CD4-positive, alpha-beta T cell (primary cell): ENCODE measurements around the gene SLC23A2. TPM values are rescaled to one million over a fixed set of nuclear protein-coding genes. Genes with fewer than 3 reads are reported as not detected.

Experiments used
- ATAC-seq: fragments of 200-7000 bp; cut with Tn5 transposase; one replicate; pipeline ENCODE4 v1.10.0; 2022; ENCODE audit warnings: mild to moderate bottlenecking; ENCODE audit not compliant: poor library complexity
- CTCF ChIA-PET: fragments of 350-600 bp; sonication (Branson Sonifier 250); formaldehyde crosslinking; loops from one replicate; lab custom pipeline; 2021; ENCODE audit warnings: antibody characterized with exemption, inconsistent platforms; lab: Charles Lee
- POLR2A ChIA-PET: fragments of 350-600 bp; sonication (Branson Sonifier 250); formaldehyde crosslinking; loops from one replicate; lab custom pipeline; 2021; ENCODE audit warnings: antibody characterized with exemption, inconsistent platforms; lab: Charles Lee
- DNase-seq, 14 experiments: peaks; one replicate each; pipeline ENCODE4 v3.0.0-alpha.2; 2013 to 2020; ENCODE audit warnings: mixed read lengths in 2 of 14
- H3K27ac ChIP-seq, 2 donors: one replicate each; pipeline versions ENCODE4 v1.5.1 to v1.7.0; 2013; ENCODE audit warnings: low read length in 2 of 2, low read depth in 1 of 2, mild to moderate bottlenecking in 1 of 2
- H3K27me3 ChIP-seq, 2 experiments: 1 replicate in 1 of 2; 2 replicates in 1 of 2; pipeline versions ENCODE4 v1.6.1 to v1.7.0; 2013; ENCODE audit warnings: low read length in 2 of 2, control low read depth in 1 of 2, mild to moderate bottlenecking in 1 of 2, moderate library complexity in 1 of 2; ENCODE audit not compliant: insufficient read depth in 2 of 2, control insufficient read depth in 1 of 2
- H3K36me3 ChIP-seq: one replicate; pipeline ENCODE4 v1.6.1; 2013; ENCODE audit warnings: low read length, control low read depth; ENCODE audit not compliant: insufficient read depth
- H3K4me1 ChIP-seq: one replicate; pipeline ENCODE4 v1.6.1; 2013; ENCODE audit warnings: low read length, control low read depth; ENCODE audit not compliant: insufficient read depth
- H3K4me3 ChIP-seq: one replicate; pipeline ENCODE4 v1.5.1; 2013; ENCODE audit warnings: mild to moderate bottlenecking, low read length, moderate library complexity
- H3K9me3 ChIP-seq, 2 experiments: 1 replicate in 1 of 2; 2 replicates in 1 of 2; pipeline versions ENCODE4 v1.6.1 to v1.7.0; 2013; ENCODE audit warnings: low read length in 2 of 2, mild to moderate bottlenecking in 2 of 2, control low read depth in 1 of 2, moderate library complexity in 1 of 2; ENCODE audit not compliant: control insufficient read depth in 1 of 2, insufficient read depth in 1 of 2
- H3K27ac Mint-ChIP-seq: one replicate; pipeline ENCODE4 v1.8.0; 2020; ENCODE audit warnings: mixed read lengths
- H3K27me3 Mint-ChIP-seq: one replicate; pipeline ENCODE4 v1.8.0; 2021; ENCODE audit warnings: mixed read lengths
- H3K36me3 Mint-ChIP-seq: one replicate; pipeline ENCODE4 v1.8.0; 2021; ENCODE audit warnings: low read depth, mixed read lengths
- H3K4me1 Mint-ChIP-seq: one replicate; pipeline ENCODE4 v1.8.0; 2021; ENCODE audit warnings: low read depth, mixed read lengths
- H3K4me3 Mint-ChIP-seq: one replicate; pipeline ENCODE4 v1.8.0; 2020; ENCODE audit warnings: mild to moderate bottlenecking, mixed read lengths
- H3K9me3 Mint-ChIP-seq: one replicate; pipeline ENCODE4 v1.8.0; 2020; ENCODE audit warnings: mixed read lengths
- CTCF ChIP-seq: fragments of 200-600 bp; IDR thresholded peaks from one replicate; pipeline ENCODE4 v1.8.0; 2022; ENCODE audit warnings: antibody characterized with exemption, mild to moderate bottlenecking
- intact Hi-C, 2 experiments: fragments of 100-400 bp; cut with DNase I in 1 of 2; cut with micrococcal nuclease in 1 of 2; formaldehyde crosslinking; loops; one replicate each; pipeline versions ENCODE4 v1.15.1 to v1.9.0; 2023 to 2025; cut with DNase I, micrococcal nuclease
- total RNA-seq, 174 experiments: library from RNA in 2 of 174; stranded (reverse) in 2 of 174; gene quantifications; one replicate each; pipeline ENCODE4 v1.2.3 and lab custom pipeline; 2021 to 2026

SLC23A2 gene
- total RNA-seq, 2 experiments from 2014 or later, result 22.8 to 23.0 TPM

GRCh38 chr20:4885877-4886276, 115.4 kb downstream of the SLC23A2 start:
- Histone ChIP-seq H3K36me3 (peaks cover 50% of the 10 kb centered on the region), H3K27ac (no peak overlapping the region), H3K9me3 (no peaks in the 10 kb centered on the region), H3K27me3 (no peaks in the 10 kb centered on the region), H3K4me1 (no peaks in the 10 kb centered on the region), H3K4me3 (no peak overlapping the region)
- no peaks in the 10 kb centered on the region for H3K9me3 Mint-ChIP-seq
- DNase-seq (no peak), ATAC-seq (no peak)
- no peak overlapping the region for H3K4me3 Mint-ChIP-seq
- no peaks in the 10 kb centered on the region for H3K27me3 Mint-ChIP-seq
- POLR2A ChIA-PET, result no interaction called here
- TF ChIP-seq CTCF, result no peak
- CTCF ChIA-PET, result no interaction called here
- peaks cover 87% of the 10 kb centered on the region for H3K36me3 Mint-ChIP-seq
- no peaks in the 10 kb centered on the region for H3K4me1 Mint-ChIP-seq
- intact Hi-C loops, result no loop called here
- H3K27ac Mint-ChIP-seq, result no peak overlapping the region

GRCh38 chr20:4883546-4883945, 117.8 kb downstream of the SLC23A2 start:
- ChIA-PET CTCF (no interaction called here), POLR2A (no interaction called here)
- H3K27me3 ChIP-seq, result no peaks in the 10 kb centered on the region
- H3K9me3 ChIP-seq, result no peaks in the 10 kb centered on the region
- no peaks in the 10 kb centered on the region for H3K9me3 Mint-ChIP-seq
- peaks cover 86% of the 10 kb centered on the region for H3K36me3 Mint-ChIP-seq
- no peaks in the 10 kb centered on the region for H3K4me1 ChIP-seq
- intact Hi-C loops, result no loop called here
- no peaks in the 10 kb centered on the region for H3K27me3 Mint-ChIP-seq
- H3K36me3 ChIP-seq, result peaks cover 43% of the 10 kb centered on the region
- ATAC-seq (no peak), DNase-seq (no peak)
- no peak for TF ChIP-seq CTCF
- H3K4me3 ChIP-seq, result no peak overlapping the region
- H3K4me1 Mint-ChIP-seq, result no peaks in the 10 kb centered on the region
- H3K27ac Mint-ChIP-seq, result no peak overlapping the region
- H3K27ac ChIP-seq, result no peak overlapping the region
- no peak overlapping the region for H3K4me3 Mint-ChIP-seq

GRCh38 chr20:4883051-4883450, 118.3 kb downstream of the SLC23A2 start:
- POLR2A ChIA-PET, result no interaction called here
- H3K4me3 Mint-ChIP-seq, result no peak overlapping the region
- H3K4me3 ChIP-seq, result no peak overlapping the region
- intact Hi-C loops, result no loop called here
- DNase-seq, result no peak
- no peaks in the 10 kb centered on the region for H3K4me1 ChIP-seq
- ATAC-seq, result no peak
- CTCF ChIA-PET, result no interaction called here
- H3K9me3 Mint-ChIP-seq, result no peaks in the 10 kb centered on the region
- H3K36me3 ChIP-seq, result peaks cover 41% of the 10 kb centered on the region
- no peak for TF ChIP-seq CTCF
- H3K27ac ChIP-seq, result no peak overlapping the region
- no peaks in the 10 kb centered on the region for H3K9me3 ChIP-seq
- no peaks in the 10 kb centered on the region for H3K4me1 Mint-ChIP-seq
- H3K27ac Mint-ChIP-seq, result no peak overlapping the region
- H3K27me3 ChIP-seq, result no peaks in the 10 kb centered on the region
- H3K27me3 Mint-ChIP-seq, result no peaks in the 10 kb centered on the region
- peaks cover 83% of the 10 kb centered on the region for H3K36me3 Mint-ChIP-seq
